HG03196 (cell line): ENCODE measurements around the gene SLC1A1.

Experiments used
- ATAC-seq: cut with Tn5 transposase; IDR thresholded peaks from one replicate; pipeline ENCODE4 v1.9.1; 2021; ENCODE audit not compliant: unreplicated experiment

The SLC1A1 gene

GRCh38 chr9:4489919-4490704 lies at the start of gene SLC1A1:
Gene SLC1A1 (plus strand): TSS chr9:4490468. CDS start chr9:4490680, 212 bp downstream.
- ATAC-seq = peak; percentile 78

DNA sequence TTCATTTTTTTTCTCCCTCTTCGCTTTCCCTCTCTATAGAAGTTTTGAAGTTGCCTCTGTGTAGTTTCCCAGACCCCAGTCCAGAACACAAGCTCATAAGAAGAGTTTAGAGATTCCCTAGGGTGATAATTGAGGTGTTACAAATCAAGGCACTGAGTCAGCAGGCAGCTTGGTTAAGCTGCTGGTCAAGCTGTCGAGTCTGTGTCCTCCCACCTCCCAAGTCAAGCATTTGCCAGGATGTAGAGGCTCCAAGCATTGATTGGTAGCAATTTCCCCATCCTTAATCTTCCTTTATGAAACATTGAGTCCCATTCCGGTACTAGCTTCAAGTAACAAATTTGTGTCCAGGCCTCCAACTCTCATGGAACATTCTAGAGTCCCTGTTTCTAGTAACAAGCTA lies 47.5 kb upstream of the SLC1A1 start:
- no peak for ATAC-seq

DNA sequence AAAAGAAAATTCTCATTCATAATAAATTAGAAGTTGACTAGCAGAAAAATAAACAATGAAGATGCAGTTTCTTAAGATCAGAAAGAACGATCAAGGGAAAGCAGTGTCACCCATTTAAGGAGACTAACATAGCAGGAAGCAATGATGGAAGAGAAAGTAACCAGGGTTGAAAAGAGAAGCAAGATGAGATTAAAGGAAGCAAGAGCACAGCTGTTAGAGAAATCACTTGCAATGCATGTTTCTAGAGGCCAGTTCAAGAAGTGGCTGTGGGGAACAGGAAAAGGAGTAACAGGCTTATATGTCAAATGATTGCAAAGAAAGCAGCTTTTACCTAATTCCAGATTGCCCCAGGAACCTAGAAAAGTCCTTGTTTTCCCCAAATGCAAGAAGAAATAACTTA lies 46.8 kb upstream of the SLC1A1 start:
- no peak for ATAC-seq

DNA sequence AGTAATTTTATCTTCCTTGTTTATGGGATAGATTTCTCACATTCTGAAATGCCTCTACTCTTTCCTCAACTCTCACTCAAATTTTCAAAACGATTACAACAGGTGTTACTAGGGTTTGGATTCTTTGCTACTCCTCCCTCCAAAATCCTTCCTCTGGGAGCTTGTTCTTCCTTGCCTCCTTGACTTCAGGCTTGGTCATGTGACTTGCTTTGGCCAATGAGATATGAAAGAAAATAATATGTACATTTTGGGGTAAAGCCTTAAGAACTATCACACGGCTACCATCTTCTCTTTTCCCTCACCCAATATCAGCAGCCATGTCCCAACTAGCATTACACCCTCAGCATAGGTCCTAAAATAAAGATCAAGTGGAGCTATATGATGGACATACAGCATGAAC lies 28.8 kb upstream of the SLC1A1 start:
- no peak for ATAC-seq

- ATAC-seq = no peak
These were observed 26.4 kb upstream of the SLC1A1 start for GRCh38 chr9:4463824-4464223.

DNA sequence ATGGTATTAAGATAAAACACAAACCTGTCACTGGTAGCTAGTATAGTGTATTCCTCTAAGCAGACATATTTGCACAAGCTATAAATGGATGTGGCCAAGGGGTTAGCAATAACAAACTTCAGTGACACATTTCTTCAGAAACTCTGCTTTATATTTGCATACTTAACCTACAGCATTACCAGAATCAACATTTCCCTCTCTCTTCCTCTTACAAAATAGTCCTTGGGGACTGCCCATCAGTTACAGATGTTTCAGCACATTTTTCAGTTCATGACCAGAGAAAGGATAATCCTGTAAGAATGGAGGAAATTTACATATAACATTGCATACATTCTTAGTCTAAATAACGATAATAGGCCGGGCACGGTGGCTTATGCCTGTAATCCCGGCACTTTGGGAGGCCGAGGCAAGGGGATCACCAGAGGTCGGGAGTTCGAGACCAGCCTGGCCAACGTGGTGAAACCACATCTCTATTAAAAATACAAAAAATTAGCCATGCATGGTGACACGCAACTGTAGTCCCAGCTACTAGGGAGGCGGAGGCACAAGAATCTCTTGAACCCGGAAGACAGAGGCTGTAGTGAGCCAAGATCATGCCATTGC lies 25.3 kb upstream of the SLC1A1 start:
- ATAC-seq = peak; percentile 96

- no peak for ATAC-seq
These were observed 24.4 kb upstream of the SLC1A1 start for GRCh38 chr9:4465910-4466309.

- no peak for ATAC-seq
These were observed 15.0 kb upstream of the SLC1A1 start for GRCh38 chr9:4475301-4475700.

GRCh38 chr9:4486176-4486575 lies 4.1 kb upstream of the SLC1A1 start:
- no peak for ATAC-seq

DNA sequence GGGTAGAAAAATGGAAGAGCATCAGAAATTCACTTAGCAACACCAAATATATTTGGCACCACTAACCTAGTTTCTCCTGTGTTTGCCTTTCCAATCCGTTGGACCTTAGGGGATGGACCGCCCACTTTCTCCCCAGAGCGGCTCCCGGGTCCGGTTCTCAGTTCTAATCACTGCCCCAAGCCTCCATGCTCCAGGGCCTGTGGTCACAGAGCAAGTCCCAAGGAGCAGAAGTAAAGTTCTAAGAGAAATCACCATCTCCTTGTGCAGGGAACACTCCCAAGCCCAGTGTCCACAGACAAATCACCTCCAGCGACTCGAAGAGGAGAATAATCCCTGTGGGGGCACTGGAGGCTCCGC lies 728 bp upstream of the SLC1A1 start:
- no peak for ATAC-seq

DNA sequence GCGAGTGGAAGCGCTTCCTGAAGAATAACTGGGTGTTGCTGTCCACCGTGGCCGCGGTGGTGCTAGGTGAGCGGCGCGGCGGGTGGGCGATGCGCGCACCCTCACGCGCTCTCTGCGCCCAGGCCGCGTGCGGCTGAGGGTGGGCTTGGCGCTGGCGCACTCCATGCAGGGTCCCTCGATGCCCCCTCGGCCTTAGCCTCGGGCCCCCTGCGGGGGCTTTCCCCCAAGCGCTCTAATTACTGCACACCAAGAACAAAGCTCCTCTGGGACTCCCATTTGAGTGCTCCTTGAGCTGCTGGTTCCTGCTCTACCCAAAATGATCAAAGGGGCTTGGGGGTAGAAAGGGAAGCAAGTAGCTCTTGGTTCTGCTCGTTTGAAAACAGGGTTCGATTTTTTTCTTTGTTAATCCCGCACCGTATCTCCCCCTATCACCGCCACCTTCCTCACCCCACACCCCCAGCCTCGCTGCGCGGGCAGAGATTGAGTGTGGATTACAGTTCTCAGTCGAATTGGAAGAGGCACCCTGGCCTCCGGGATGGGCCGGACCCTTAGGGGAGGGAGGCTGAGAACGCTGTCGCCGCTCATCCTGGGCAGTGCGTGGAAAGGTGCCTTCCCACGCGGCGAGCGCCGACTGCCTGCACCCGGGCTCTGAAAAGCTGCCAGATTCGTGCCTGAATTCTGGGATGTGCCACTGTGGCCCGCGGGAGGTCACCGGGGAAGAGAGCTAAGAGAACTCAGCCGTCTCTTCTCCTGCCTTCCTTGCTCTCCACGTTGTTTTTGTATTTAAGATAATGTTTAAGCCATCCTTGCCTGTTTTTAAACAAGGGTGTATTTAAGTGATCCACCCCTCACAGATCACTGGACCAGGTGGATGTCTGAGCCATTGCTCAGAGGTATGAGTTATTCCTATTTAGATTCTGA lies 697 bp downstream of the SLC1A1 start:
- ATAC-seq = no peak

GRCh38 chr9:4491626-4491975 lies 1.3 kb downstream of the SLC1A1 start:
- ATAC-seq = no peak

- ATAC-seq = no peak
These were observed 4.1 kb downstream of the SLC1A1 start for GRCh38 chr9:4494332-4494731.

- ATAC-seq = no peak
These were observed 4.5 kb downstream of the SLC1A1 start for GRCh38 chr9:4494806-4495205.

DNA sequence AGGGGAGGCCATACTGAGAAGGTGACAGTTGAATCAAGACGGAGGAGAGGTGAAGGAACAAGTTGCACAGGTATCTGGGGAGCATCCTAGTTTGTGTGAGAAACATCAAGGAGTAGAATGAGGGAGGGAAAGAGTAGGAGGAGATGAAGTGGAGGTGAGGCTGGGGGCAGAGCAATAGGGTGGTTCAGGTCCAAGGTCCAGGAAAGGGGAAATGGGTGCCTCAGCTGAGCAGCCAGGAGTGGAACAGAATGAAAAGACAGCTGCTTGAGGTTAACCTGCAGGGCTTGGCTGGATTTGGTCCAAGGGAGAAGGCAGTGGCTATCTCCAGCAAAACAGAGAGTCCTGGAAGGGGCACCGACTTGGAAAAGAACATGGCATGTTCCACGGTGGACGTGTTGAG lies 5.3 kb downstream of the SLC1A1 start:
- no peak for ATAC-seq

GRCh38 chr9:4496497-4496896 lies 6.2 kb downstream of the SLC1A1 start:
- ATAC-seq = no peak

GRCh38 chr9:4497395-4497794 lies 7.1 kb downstream of the SLC1A1 start:
- no peak for ATAC-seq

GRCh38 chr9:4497855-4498254 lies 7.6 kb downstream of the SLC1A1 start:
- no peak for ATAC-seq

- no peak for ATAC-seq
These were observed 9.6 kb downstream of the SLC1A1 start for GRCh38 chr9:4499917-4500316.

GRCh38 chr9:4501147-4501507 lies 10.9 kb downstream of the SLC1A1 start:
- no peak for ATAC-seq

- ATAC-seq = no peak
These were observed 12.2 kb downstream of the SLC1A1 start for GRCh38 chr9:4502444-4502843.

DNA sequence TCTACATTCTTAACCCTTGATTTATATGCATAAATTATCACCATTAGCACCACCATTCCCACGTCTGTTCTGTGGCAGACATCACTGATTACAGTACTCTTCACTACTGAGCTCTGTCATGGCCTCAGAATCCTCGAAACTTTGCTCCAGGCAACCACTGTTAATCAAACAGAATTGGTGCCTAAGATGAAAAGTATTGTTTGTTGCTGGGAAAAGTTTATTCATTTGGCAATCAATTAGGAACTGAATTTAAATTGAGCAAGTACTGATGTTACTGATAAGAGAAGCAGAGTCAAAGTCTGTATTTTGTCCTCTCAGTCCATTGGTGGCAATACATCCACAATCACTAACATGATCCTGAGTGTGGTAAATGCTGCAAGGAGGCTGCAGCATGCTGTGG lies 12.8 kb downstream of the SLC1A1 start:
- ATAC-seq = no peak
